K562 (cell line): ENCODE results near the gene CD151. TPM values are rescaled to one million over a fixed set of nuclear protein-coding genes. Genes with fewer than 3 reads are reported as not detected.

Experiments used
- BRF2 ChIP-seq: IDR thresholded peaks from 3 replicates; pipeline ENCODE4 v1.6.1; 2011; ENCODE audit warnings: borderline replicate concordance, mild to moderate bottlenecking; ENCODE audit not compliant: insufficient read length, insufficient read depth
- CEBPG ChIP-seq, 3 experiments: fragments of 200-800 bp in 1 of 3; sonication (Bioruptor generic) in 1 of 3; sonication (generic) in 1 of 3; formaldehyde crosslinking in 1 of 3; IDR thresholded peaks in 2 of 3; conservative IDR thresholded peaks in 1 of 3; 2 replicates each; pipeline versions ENCODE4 v1.6.1 to v1.8.0; 2016 to 2022; ENCODE audit warnings: missing compliant biosample characterization in 2 of 3, missing genetic modification characterization in 2 of 3, mild to moderate bottlenecking in 1 of 3, missing genetic modification reagents in 1 of 3
- CHD7 ChIP-seq: fragments of 200-600 bp; sonication (generic); IDR thresholded peaks from one replicate; pipeline ENCODE4 v1.6.1; 2012; ENCODE audit warnings: mild to moderate bottlenecking, low read depth, low read length, inconsistent platforms
- CREBBP ChIP-seq: IDR thresholded peaks from one replicate; pipeline ENCODE4 v1.6.1; 2012; ENCODE audit warnings: low read depth, mild to moderate bottlenecking, control low read depth, inconsistent platforms, low read length
- CREM ChIP-seq: IDR thresholded peaks from 2 replicates; pipeline ENCODE4 v1.6.1; 2014; ENCODE audit warnings: antibody characterized with exemption, low read depth
- E2F5 ChIP-seq: sonication (generic); formaldehyde crosslinking; IDR thresholded peaks from 2 replicates; pipeline ENCODE4 v1.8.0; 2022; ENCODE audit warnings: mild to moderate bottlenecking, missing genetic modification reagents
- EP400 ChIP-seq: fragments of 450-650 bp; IDR thresholded peaks from 2 replicates; pipeline ENCODE4 v1.6.1; 2017; ENCODE audit warnings: antibody characterized with exemption, mild to moderate bottlenecking, moderate library complexity
- ERF ChIP-seq: fragments of 450-650 bp; formaldehyde crosslinking; IDR thresholded peaks from 2 replicates; pipeline ENCODE4 v1.4.0; 2020; ENCODE audit warnings: mild to moderate bottlenecking, mixed read lengths
- KAT8 ChIP-seq: fragments of 450-650 bp; IDR thresholded peaks from 2 replicates; pipeline ENCODE4 v1.6.1; 2016; ENCODE audit warnings: low read depth, mild to moderate bottlenecking
- KLF16 ChIP-seq: IDR thresholded peaks from 2 replicates; pipeline ENCODE4 v1.6.1; 2016; ENCODE audit warnings: antibody characterized with exemption
- RUNX1 ChIP-seq: sonication (generic); IDR thresholded peaks from 2 replicates; pipeline ENCODE4 v1.6.1; 2016; ENCODE audit warnings: antibody characterized with exemption, low read depth
- SIRT6 ChIP-seq: IDR thresholded peaks from one replicate; pipeline ENCODE4 v1.6.1; 2012; ENCODE audit warnings: low read depth, mild to moderate bottlenecking, control low read depth, inconsistent platforms, low read length, moderate library complexity
- TCF3 ChIP-seq: sonication (generic); formaldehyde crosslinking; IDR thresholded peaks from 2 replicates; pipeline ENCODE4 v1.4.0; 2020; ENCODE audit warnings: mild to moderate bottlenecking, missing genetic modification reagents
- ZBTB17 ChIP-seq: fragments of 450-650 bp; formaldehyde crosslinking; IDR thresholded peaks from 2 replicates; pipeline ENCODE4 v1.4.0; 2020; ENCODE audit warnings: mild to moderate bottlenecking
- polyA plus RNA-seq, 8 experiments: library from polyadenylated mRNA; depleted of rRNA in 4 of 8; stranded (reverse) in 5 of 8; unstranded in 3 of 8; fragments of >200 nt; fragmentation: Nextera tagmentation in 2 of 8; fragmentation: Illumina TruSeq in 1 of 8; extraction: Ambion mirVana in 2 of 8; extraction: Trizol in 1 of 8; gene quantifications; 2 replicates each; pipeline versions ENCODE4 v1.2.1 to v1.2.3, GENCODE V29; 2011 to 2014; ENCODE audit warnings: inconsistent platforms in 1 of 8, missing spikeins in 1 of 8
- total RNA-seq, 7 experiments: library from RNA; depleted of rRNA in 6 of 7; stranded (reverse); fragments of >200 nt in 6 of 7; fragmentation: Illumina TruSeq in 2 of 7; extraction: Trizol in 2 of 7; gene quantifications; 2 replicates each; pipeline versions ENCODE4 v1.2.1 to v1.2.3, GENCODE V29; 2011 to 2021; ENCODE audit warnings: low replicate concordance in 1 of 7

CD151 gene
- total and polyA plus RNA-seq, 9 of the 15 experiments (the other 6 are each of a cell fraction or from before 2014, with no cell fraction given), result 2.3 to 187 (median 140) TPM

- TF ChIP-seq ZBTB17 (CRISPR knock-in tag) (no peak), CREBBP (no peak), CREM (peak; percentile 41; the same call in 1 of the 2 replicates), BRF2 (no peak), SIRT6 (peak; percentile 90), E2F5 (CRISPR knock-in tag) (no peak), TCF3 (CRISPR knock-in tag) (0 out of 2 replicates have a peak, but pooled peaks have one; percentile 9), KAT8 (no peak), CEBPG (CRISPR knock-in tag; IDR thresholded peaks at IDR 0.05) (no peak), CEBPG (tag; conservative IDR thresholded peaks at IDR 0.05 in 1 of 2, IDR thresholded peaks at IDR 0.05 in 1 of 2) (no peak), KLF16 (no peak), RUNX1 (no peak), CHD7 (peak; percentile 39), EP400 (peak; percentile 81), ERF (CRISPR knock-in tag) (no peak)
Observed at GRCh38 chr11:838441-839279, 5.9 kb downstream of the CD151 start (continued).
